Astrocyte (in vitro differentiated cells and primary cell): ENCODE measurements around the gene SETD1B.

Experiments
- CTCF ChIP-seq: IDR thresholded peaks from 2 replicates; pipeline ENCODE4 v1.5.1; 2011; ENCODE audit warnings: low read depth, mild to moderate bottlenecking, inconsistent platforms, low read length, moderate library complexity; ENCODE audit not compliant: insufficient read depth
- EZH2 ChIP-seq: IDR thresholded peaks from 2 replicates; pipeline ENCODE4 v1.6.1; 2012; ENCODE audit warnings: mild to moderate bottlenecking, low read length, inconsistent platforms; ENCODE audit not compliant: insufficient read depth

- TF ChIP-seq CTCF: no peak
- no peak for TF ChIP-seq EZH2
Measured at GRCh38 chr12:121781484-121781997, 22.3 kb upstream of the SETD1B start.
